HepG2 (cell line): ENCODE data around the gene VPS37B. TPM values are rescaled to one million over a fixed set of nuclear protein-coding genes. Genes with fewer than 3 reads are reported as not detected.

Source experiments
- DMAP1 ChIP-seq: IDR thresholded peaks from 2 replicates; pipeline ENCODE4 v1.6.1; 2016
- FOSL1 ChIP-seq: sonication (generic); formaldehyde crosslinking; IDR thresholded peaks from 2 replicates; pipeline ENCODE4 v1.9.0; 2021; ENCODE audit warnings: missing genetic modification reagents, borderline replicate concordance
- HDAC2 ChIP-seq: sonication (generic); formaldehyde crosslinking; IDR thresholded peaks from 2 replicates; pipeline ENCODE4 v1.4.0; 2020; ENCODE audit warnings: missing genetic modification reagents
- HMG20B ChIP-seq: conservative IDR thresholded peaks from 2 replicates; pipeline ENCODE4 v1.6.1; 2016; ENCODE audit warnings: missing genetic modification reagents, missing compliant biosample characterization
- HOXD1 ChIP-seq: sonication (generic); formaldehyde crosslinking; IDR thresholded peaks from 2 replicates; pipeline ENCODE4 v1.5.0; 2020; ENCODE audit warnings: missing genetic modification reagents
- IRF2 ChIP-seq: IDR thresholded peaks from 2 replicates; pipeline ENCODE4 v1.6.1; 2018; ENCODE audit warnings: missing genetic modification reagents, missing compliant biosample characterization
- KAT7 ChIP-seq: IDR thresholded peaks from 2 replicates; pipeline ENCODE4 v1.6.1; 2018; ENCODE audit warnings: borderline replicate concordance, missing compliant biosample characterization
- ONECUT2 ChIP-seq: sonication (generic); formaldehyde crosslinking; IDR thresholded peaks from 2 replicates; pipeline ENCODE4 v1.4.0; 2020; ENCODE audit warnings: missing genetic modification reagents
- PRPF4 ChIP-seq: fragments of 200-400 bp; formaldehyde crosslinking; IDR thresholded peaks from 2 replicates; pipeline ENCODE4 v1.6.1; 2016; ENCODE audit warnings: low read length, low read depth; ENCODE audit not compliant: poor library complexity, severe bottlenecking
- ZFP41 ChIP-seq: sonication (generic); formaldehyde crosslinking; IDR thresholded peaks from 2 replicates; pipeline ENCODE4 v1.4.0; 2020; ENCODE audit warnings: mild to moderate bottlenecking, missing genetic modification reagents, borderline replicate concordance
- ZKSCAN5 ChIP-seq: sonication (generic); formaldehyde crosslinking; IDR thresholded peaks from 2 replicates; pipeline ENCODE4 v1.5.1; 2020; ENCODE audit warnings: mild to moderate bottlenecking, missing genetic modification reagents
- ZNF225 ChIP-seq: sonication (generic); formaldehyde crosslinking; IDR thresholded peaks from 2 replicates; pipeline ENCODE4 v1.4.0; 2020; ENCODE audit warnings: mild to moderate bottlenecking, missing genetic modification reagents
- ZNF3 ChIP-seq: IDR thresholded peaks from 2 replicates; pipeline ENCODE4 v1.7.0; 2017; ENCODE audit warnings: inconsistent platforms
- ZNF546 ChIP-seq: sonication (generic); formaldehyde crosslinking; conservative IDR thresholded peaks from 2 replicates; pipeline ENCODE4 v1.8.1; 2023; ENCODE audit warnings: mild to moderate bottlenecking, missing genetic modification reagents
- ZNF547 ChIP-seq: sonication (generic); formaldehyde crosslinking; IDR thresholded peaks from 2 replicates; pipeline ENCODE4 v1.5.1; 2020; ENCODE audit warnings: mild to moderate bottlenecking, missing genetic modification reagents
- ZNF562 ChIP-seq: sonication (generic); formaldehyde crosslinking; IDR thresholded peaks from 2 replicates; pipeline ENCODE4 v1.8.0; 2022; ENCODE audit warnings: missing genetic modification reagents, borderline replicate concordance
- ZNF577 ChIP-seq: sonication (generic); formaldehyde crosslinking; IDR thresholded peaks from 2 replicates; pipeline ENCODE4 v1.4.0; 2020; ENCODE audit warnings: mild to moderate bottlenecking, low read depth, missing genetic modification reagents, borderline replicate concordance
- ZNF674 ChIP-seq: sonication (generic); formaldehyde crosslinking; IDR thresholded peaks from 2 replicates; pipeline ENCODE4 v1.5.0; 2020; ENCODE audit warnings: low read depth, mild to moderate bottlenecking, missing genetic modification reagents
- polyA plus RNA-seq, 8 experiments: library from polyadenylated mRNA; depleted of rRNA in 3 of 8; stranded (reverse) in 7 of 8; unstranded in 1 of 8; fragments of >200 nt; fragmentation: Illumina TruSeq in 4 of 8; extraction: Trizol in 4 of 8; gene quantifications; 2 replicates each; pipeline versions ENCODE4 v1.2.1 to v1.2.3, GENCODE V29; 2011 to 2016; ENCODE audit warnings: low read depth in 4 of 8, missing spikeins in 1 of 8, mixed read lengths in 1 of 8; ENCODE audit not compliant: insufficient read depth in 1 of 8
- total RNA-seq, 5 experiments: library from RNA; depleted of rRNA; stranded (reverse); fragments of >200 nt; fragmentation: Illumina TruSeq; extraction: Trizol; gene quantifications; 2 replicates each; pipeline ENCODE4 v1.2.3, GENCODE V29; 2016; ENCODE audit warnings: low read depth in 1 of 5
- TF ChIP-seq, protein P1 (sequence below): sonication (generic); formaldehyde crosslinking; IDR thresholded peaks from 2 replicates; pipeline ENCODE4 v1.4.0; 2020; ENCODE audit warnings: missing genetic modification reagents
- TF ChIP-seq, protein P2 (sequence below): IDR thresholded peaks from 2 replicates; pipeline ENCODE4 v1.4.0; 2020; ENCODE audit warnings: mild to moderate bottlenecking, missing genetic modification reagents

The VPS37B gene
- total and polyA plus RNA-seq, 2 of the 13 experiments (the other 11 are each of a cell fraction or from before 2014, with no cell fraction given) = 4.6 to 5.3 TPM

DNA sequence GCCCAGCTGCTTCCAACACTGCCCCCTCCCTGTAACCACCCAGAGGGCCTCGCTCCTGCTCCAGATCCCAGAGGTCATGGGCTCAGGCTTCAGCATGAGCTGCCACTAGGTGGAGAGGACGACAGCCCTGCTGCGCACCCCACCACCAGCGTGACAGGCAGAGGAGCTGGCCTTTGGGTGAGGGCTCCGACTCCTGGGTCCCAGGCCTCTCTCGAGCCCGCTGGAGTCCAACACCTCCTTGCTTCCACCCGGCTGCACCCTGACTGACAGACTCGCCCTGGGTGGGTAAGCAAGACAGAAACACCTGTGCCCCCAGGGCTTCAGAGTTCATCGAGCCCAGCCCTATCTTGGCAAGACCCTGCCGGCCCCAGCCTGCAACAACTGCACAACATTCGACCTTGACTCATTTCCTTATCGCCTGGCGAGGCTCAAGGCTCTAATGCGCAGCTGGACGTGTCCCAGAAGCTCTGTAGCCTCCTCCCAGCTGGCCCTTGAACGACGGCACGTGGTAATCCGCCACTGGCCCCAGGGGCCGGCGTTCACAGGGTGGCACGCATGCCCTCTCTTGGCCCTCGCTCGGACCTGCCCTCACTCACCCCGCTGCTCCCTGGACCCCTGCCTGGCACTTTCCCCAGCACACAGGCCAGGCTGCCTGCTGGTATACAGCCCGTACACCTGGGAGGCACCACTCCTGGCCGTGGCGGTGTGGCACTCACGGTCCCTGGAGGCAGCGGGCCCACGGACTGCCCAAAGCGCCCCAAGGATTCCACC lies 28.0 kb downstream of the VPS37B start (continued):
- TF ChIP-seq DMAP1 (peak; percentile 37; the same call in 1 of the 2 replicates), HMG20B (CRISPR knock-in tag) (no peak), ZFP41 (CRISPR knock-in tag) (no peak), FOSL1 (CRISPR knock-in tag) (no peak), ZNF562 (no peak), IRF2 (CRISPR knock-in tag) (0 out of 2 replicates have a peak, but pooled peaks have one; percentile 43), ZNF547 (CRISPR knock-in tag) (no peak), ZKSCAN5 (CRISPR knock-in tag) (no peak), HOXD1 (CRISPR knock-in tag) (no peak), KAT7 (CRISPR knock-in tag) (no peak), HDAC2 (CRISPR knock-in tag) (peak; percentile 41; the same call in 1 of the 2 replicates), ZNF3 (CRISPR knock-in tag) (no peak), PRPF4 (no peak), ZNF225 (CRISPR knock-in tag) (no peak), ZNF546 (CRISPR knock-in tag) (no peak), ZNF577 (no peak), ZNF674 (CRISPR knock-in tag) (no peak), ONECUT2 (CRISPR knock-in tag) (no peak)
- TF ChIP-seq, protein P1, sequence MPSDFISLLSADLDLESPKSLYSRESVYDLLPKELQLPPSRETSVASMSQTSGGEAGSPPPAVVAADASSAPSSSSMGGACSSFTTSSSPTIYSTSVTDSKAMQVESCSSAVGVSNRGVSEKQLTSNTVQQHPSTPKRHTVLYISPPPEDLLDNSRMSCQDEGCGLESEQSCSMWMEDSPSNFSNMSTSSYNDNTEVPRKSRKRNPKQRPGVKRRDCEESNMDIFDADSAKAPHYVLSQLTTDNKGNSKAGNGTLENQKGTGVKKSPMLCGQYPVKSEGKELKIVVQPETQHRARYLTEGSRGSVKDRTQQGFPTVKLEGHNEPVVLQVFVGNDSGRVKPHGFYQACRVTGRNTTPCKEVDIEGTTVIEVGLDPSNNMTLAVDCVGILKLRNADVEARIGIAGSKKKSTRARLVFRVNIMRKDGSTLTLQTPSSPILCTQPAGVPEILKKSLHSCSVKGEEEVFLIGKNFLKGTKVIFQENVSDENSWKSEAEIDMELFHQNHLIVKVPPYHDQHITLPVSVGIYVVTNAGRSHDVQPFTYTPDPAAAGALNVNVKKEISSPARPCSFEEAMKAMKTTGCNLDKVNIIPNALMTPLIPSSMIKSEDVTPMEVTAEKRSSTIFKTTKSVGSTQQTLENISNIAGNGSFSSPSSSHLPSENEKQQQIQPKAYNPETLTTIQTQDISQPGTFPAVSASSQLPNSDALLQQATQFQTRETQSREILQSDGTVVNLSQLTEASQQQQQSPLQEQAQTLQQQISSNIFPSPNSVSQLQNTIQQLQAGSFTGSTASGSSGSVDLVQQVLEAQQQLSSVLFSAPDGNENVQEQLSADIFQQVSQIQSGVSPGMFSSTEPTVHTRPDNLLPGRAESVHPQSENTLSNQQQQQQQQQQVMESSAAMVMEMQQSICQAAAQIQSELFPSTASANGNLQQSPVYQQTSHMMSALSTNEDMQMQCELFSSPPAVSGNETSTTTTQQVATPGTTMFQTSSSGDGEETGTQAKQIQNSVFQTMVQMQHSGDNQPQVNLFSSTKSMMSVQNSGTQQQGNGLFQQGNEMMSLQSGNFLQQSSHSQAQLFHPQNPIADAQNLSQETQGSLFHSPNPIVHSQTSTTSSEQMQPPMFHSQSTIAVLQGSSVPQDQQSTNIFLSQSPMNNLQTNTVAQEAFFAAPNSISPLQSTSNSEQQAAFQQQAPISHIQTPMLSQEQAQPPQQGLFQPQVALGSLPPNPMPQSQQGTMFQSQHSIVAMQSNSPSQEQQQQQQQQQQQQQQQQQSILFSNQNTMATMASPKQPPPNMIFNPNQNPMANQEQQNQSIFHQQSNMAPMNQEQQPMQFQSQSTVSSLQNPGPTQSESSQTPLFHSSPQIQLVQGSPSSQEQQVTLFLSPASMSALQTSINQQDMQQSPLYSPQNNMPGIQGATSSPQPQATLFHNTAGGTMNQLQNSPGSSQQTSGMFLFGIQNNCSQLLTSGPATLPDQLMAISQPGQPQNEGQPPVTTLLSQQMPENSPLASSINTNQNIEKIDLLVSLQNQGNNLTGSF (CRISPR knock-in tag) = no peak
- TF ChIP-seq, protein P2, sequence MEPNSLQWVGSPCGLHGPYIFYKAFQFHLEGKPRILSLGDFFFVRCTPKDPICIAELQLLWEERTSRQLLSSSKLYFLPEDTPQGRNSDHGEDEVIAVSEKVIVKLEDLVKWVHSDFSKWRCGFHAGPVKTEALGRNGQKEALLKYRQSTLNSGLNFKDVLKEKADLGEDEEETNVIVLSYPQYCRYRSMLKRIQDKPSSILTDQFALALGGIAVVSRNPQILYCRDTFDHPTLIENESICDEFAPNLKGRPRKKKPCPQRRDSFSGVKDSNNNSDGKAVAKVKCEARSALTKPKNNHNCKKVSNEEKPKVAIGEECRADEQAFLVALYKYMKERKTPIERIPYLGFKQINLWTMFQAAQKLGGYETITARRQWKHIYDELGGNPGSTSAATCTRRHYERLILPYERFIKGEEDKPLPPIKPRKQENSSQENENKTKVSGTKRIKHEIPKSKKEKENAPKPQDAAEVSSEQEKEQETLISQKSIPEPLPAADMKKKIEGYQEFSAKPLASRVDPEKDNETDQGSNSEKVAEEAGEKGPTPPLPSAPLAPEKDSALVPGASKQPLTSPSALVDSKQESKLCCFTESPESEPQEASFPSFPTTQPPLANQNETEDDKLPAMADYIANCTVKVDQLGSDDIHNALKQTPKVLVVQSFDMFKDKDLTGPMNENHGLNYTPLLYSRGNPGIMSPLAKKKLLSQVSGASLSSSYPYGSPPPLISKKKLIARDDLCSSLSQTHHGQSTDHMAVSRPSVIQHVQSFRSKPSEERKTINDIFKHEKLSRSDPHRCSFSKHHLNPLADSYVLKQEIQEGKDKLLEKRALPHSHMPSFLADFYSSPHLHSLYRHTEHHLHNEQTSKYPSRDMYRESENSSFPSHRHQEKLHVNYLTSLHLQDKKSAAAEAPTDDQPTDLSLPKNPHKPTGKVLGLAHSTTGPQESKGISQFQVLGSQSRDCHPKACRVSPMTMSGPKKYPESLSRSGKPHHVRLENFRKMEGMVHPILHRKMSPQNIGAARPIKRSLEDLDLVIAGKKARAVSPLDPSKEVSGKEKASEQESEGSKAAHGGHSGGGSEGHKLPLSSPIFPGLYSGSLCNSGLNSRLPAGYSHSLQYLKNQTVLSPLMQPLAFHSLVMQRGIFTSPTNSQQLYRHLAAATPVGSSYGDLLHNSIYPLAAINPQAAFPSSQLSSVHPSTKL = 0 out of 2 replicates have a peak, but pooled peaks have one; percentile 23
